Adrenal gland (tissue), 12 donors: ENCODE measurements around the gene CDC25C. TPM values are rescaled to one million over a fixed set of nuclear protein-coding genes. Genes with fewer than 3 reads are reported as not detected.

ENCODE experiments used
- DNase-seq, 7 donors: peaks; one replicate each; pipeline ENCODE4 v3.0.0-alpha.2; 2019 to 2020
- H3K27ac ChIP-seq, 5 donors: fragments of 200-600 bp; sonication (generic) in 4 of 5; 1 replicate in 3 of 5; 2 replicates in 2 of 5; pipeline versions ENCODE4 v1.5.1 to v1.8.0; 2016 to 2020; ENCODE audit warnings: mild to moderate bottlenecking in 1 of 5
- H3K27me3 ChIP-seq: fragments of 200-600 bp; 2 replicates; pipeline ENCODE4 v1.8.0; 2021
- H3K36me3 ChIP-seq, 2 donors: fragments of 200-600 bp; replicated peaks in 1 of 2; 1 replicate in 1 of 2; 2 replicates in 1 of 2; pipeline versions ENCODE4 v1.5.1 to v1.8.0; 2018 to 2022
- H3K4me1 ChIP-seq, 2 donors: fragments of 200-600 bp; replicated peaks in 1 of 2; 1 replicate in 1 of 2; 2 replicates in 1 of 2; pipeline versions ENCODE4 v1.5.1 to v1.8.0; 2018 to 2021
- H3K4me3 ChIP-seq, 4 donors: fragments of 200-600 bp; sonication (generic) in 3 of 4; one replicate each; pipeline ENCODE4 v1.5.1; 2016 to 2018
- H3K9me3 ChIP-seq, 3 donors: fragments of 200-600 bp; sonication (generic) in 1 of 3; replicated peaks in 1 of 3; 1 replicate in 2 of 3; 2 replicates in 1 of 3; pipeline versions ENCODE4 v1.5.1 to v1.8.0; 2016 to 2021
- POLR2A ChIP-seq, 2 donors: fragments of 450-650 bp; IDR thresholded peaks; one replicate each; pipeline ENCODE4 v1.6.1; 2017; ENCODE audit warnings: antibody characterized with exemption in 2 of 2, mild to moderate bottlenecking in 2 of 2, moderate library complexity in 1 of 2
- WGBS, 4 donors: extraction: QIAGEN DNeasy Blood & Tissue Kit in 2 of 4; methylation state at CpG; one replicate each; pipeline versions ENCODE4 v1.1.5 to v1.1.7; 2013 to 2017; 5-methylcytosine and 5-hydroxymethylcytosine counted together
- intact Hi-C, 2 donors: fragments of 100-400 bp; cut with DNase I; formaldehyde crosslinking; loops; one replicate each; pipeline versions ENCODE4 v1.14.1 to v1.15.0; 2022 to 2023
- polyA plus RNA-seq, 3 donors: library from polyadenylated mRNA; stranded (reverse); fragments of 200-250 nt in 2 of 3; fragments of 350-450 nt in 1 of 3; fragmentation: Illumina TruSeq in 1 of 3; extraction: RNeasy Lipid Tissue Mini Kit (QIAGEN cat#74804) in 1 of 3; gene quantifications; one replicate each; pipeline ENCODE4 v1.2.3, GENCODE V29; 2013 to 2014
- total RNA-seq, 9 donors: library from RNA; depleted of rRNA in 4 of 9; stranded (reverse); fragments of >200 nt in 4 of 9; fragments of 120-200 nt in 1 of 9; fragmentation: NEBNext Ultra II Directional in 1 of 9; extraction: Animal tissue kit (Norgen Biotek cat#: 25700) in 1 of 9; gene quantifications; one replicate each; pipeline versions ENCODE4 v1.1.0 to v1.2.4, GENCODE V29; 2013 to 2023
- TF ChIP-seq, protein P1 (sequence below), 6 experiments: fragments of 450-650 bp in 4 of 6; fragments of 200-600 bp in 2 of 6; sonication (generic) in 1 of 6; IDR thresholded peaks; 1 replicate in 5 of 6; 2 replicates in 1 of 6; pipeline versions ENCODE4 v1.5.1 to v1.8.0; 2016 to 2021; ENCODE audit warnings: antibody characterized with exemption in 6 of 6, mild to moderate bottlenecking in 2 of 6, moderate library complexity in 1 of 6
- donor health status: healthy with polysubstance abuse.
- donor health status: Bipolar disorder and iron deficiency.
- donor health status: DM: yes; HTN: yes; CAD: no.
- donor health status: DM: no; HTN: no; CAD: no.
- donor health status: DM: no; HTN: no; CAD: no.
- donor health status: DM: yes; HTN: yes; CAD: no.

Gene CDC25C
- total and polyA plus RNA-seq, 12 donors = 0.24 to 5.2 (median 0.32) TPM; not detected in 4

DNA sequence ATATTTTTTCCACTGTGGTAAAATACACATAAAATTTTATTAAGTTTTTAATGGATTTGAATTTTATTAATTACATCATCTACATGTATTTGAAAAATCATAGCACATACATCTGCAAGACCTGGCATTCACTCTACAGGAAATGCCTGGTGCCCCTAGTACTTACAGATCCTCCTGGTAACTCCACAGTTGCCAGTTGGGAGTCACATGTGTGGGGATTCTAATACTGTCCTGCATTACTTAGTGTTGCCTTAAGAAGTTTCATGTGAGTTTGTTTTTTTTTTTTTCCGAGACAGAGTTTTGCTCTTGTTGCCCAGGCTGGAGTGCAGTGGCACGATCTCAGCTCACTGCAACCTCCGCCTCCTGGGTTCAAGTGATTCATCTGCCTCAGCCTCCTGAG, 38.9 kb upstream of the CDC25C start:
- no peaks in the 10 kb centered on the region for H3K27me3 ChIP-seq
- peaks cover 0 to 31% of the 10 kb centered on the region in 2 donors for H3K4me1 ChIP-seq
- no peak overlapping the region for H3K4me3 ChIP-seq
- H3K9me3 ChIP-seq = no peaks in the 10 kb centered on the region
- intact Hi-C loops = no loop called here
- no peak overlapping the region for H3K27ac ChIP-seq
- peaks cover 0 to 21% of the 10 kb centered on the region in 2 donors for H3K36me3 ChIP-seq
- DNase-seq = no peak
- TF ChIP-seq, protein P1, sequence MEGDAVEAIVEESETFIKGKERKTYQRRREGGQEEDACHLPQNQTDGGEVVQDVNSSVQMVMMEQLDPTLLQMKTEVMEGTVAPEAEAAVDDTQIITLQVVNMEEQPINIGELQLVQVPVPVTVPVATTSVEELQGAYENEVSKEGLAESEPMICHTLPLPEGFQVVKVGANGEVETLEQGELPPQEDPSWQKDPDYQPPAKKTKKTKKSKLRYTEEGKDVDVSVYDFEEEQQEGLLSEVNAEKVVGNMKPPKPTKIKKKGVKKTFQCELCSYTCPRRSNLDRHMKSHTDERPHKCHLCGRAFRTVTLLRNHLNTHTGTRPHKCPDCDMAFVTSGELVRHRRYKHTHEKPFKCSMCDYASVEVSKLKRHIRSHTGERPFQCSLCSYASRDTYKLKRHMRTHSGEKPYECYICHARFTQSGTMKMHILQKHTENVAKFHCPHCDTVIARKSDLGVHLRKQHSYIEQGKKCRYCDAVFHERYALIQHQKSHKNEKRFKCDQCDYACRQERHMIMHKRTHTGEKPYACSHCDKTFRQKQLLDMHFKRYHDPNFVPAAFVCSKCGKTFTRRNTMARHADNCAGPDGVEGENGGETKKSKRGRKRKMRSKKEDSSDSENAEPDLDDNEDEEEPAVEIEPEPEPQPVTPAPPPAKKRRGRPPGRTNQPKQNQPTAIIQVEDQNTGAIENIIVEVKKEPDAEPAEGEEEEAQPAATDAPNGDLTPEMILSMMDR (IDR thresholded peaks at IDR 0.05) = no peak
- TF ChIP-seq POLR2A (IDR thresholded peaks at IDR 0.05) = no peak
- WGBS, 4 donors = 80 to 89% (median 80%) methylated on average over 3 of the region's 3 CpGs

DNA sequence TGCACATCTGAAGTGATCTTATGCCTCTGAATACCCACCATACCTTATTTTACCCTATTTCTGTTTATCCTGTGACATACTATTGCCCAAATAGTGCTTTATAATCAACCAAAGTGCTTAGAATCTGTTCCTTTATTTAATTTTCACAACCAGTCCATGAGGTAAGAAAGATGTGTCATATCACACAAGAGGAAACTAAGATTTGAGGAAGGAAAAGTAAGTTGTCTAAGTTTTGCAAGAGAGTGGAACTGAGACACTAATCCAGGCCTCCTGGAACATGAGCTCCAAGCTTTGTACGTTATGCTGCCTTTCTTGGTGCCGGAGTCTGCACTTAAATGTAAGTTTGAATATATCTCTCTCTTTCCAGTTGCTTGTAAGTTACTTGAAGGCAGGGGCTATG, 38.1 kb upstream of the CDC25C start:
- no peak for DNase-seq
- no peaks in the 10 kb centered on the region for H3K9me3 ChIP-seq
- peaks cover 0 to 14% of the 10 kb centered on the region in 2 donors for H3K36me3 ChIP-seq
- peak overlapping the region in 4 of 5 donors; percentile 7 to 77 (median 26) for H3K27ac ChIP-seq
- TF ChIP-seq, protein P1 (IDR thresholded peaks at IDR 0.05) = no peak
- TF ChIP-seq POLR2A (IDR thresholded peaks at IDR 0.05) = no peak
- peak overlapping the region in 1 of 4 donors; percentile 25 for H3K4me3 ChIP-seq
- intact Hi-C loops = no loop called here
- 50 to 84% (median 73%) methylated on average over 2 of the region's 2 CpGs for WGBS, 4 donors
- peaks cover 0 to 31% of the 10 kb centered on the region in 2 donors for H3K4me1 ChIP-seq
- H3K27me3 ChIP-seq = no peaks in the 10 kb centered on the region

DNA sequence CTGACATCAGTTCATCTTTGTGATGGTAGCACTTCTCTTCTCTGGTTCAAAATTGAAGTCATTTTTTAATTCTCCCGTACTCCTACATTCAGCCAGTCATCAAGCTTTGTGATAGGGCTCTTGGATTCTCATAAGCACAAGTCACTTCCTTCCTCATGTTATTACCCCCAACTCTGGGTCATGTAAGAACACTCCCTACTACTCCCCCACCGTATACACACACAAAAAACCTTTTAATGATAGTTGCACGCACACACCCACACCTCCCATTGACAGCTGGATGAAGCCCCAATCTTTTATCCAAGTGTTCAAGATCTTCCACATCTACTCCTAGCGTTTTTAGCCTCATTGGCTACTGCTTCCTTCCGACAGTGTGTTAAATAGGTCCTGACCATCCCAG, 37.7 kb upstream of the CDC25C start:
- Histone ChIP-seq H3K9me3 (no peaks in the 10 kb centered on the region), H3K27me3 (no peaks in the 10 kb centered on the region), H3K4me1 (peaks cover 0 to 31% of the 10 kb centered on the region in 2 donors), H3K27ac (peak overlapping the region in 4 of 5 donors; percentile 7 to 77 (median 26)), H3K4me3 (no peak overlapping the region), H3K36me3 (peaks cover 0 to 11% of the 10 kb centered on the region in 2 donors)
- no peak for DNase-seq
- intact Hi-C loops = no loop called here
- 75 to 82% (median 78%) methylated on average over 5 of the region's 5 CpGs for WGBS, 4 donors
- TF ChIP-seq POLR2A (IDR thresholded peaks at IDR 0.05) = no peak
- TF ChIP-seq, protein P1 (IDR thresholded peaks at IDR 0.05) = no peak

DNA sequence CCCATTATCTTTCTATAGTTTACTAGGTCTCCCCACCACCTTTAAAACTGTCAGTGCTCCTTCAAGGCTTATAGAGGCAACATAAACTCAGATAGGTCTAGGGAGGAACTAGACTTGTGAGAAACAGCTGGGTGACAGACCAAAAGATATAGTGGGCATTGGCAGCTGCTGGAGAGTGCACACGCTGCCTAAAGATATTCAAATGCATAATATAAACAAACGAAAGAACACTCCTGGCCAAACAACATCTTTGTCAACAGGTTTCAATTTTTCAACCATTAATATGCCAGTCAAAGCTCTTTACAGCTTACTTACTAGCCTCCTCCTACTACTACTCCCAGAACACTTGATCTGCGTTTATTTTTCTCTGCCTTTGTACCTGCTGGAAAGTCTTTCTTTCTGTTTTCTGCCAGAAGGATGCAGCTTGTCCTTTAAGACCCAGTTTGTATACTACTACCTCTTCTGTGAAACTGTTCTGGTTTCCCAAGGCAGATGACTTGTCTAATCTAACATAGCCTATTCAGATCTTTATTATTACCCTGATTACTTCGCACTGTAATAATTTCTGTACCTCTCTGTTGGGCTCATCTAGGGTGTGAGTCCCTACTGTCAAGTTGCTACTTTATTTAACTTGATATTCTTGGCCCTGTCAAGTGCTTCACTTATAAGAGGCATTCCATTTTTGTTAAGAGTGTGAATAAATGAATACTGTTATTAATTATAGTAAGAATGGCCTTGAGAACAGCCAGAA, 35.2 kb upstream of the CDC25C start:
- no peak overlapping the region for H3K4me3 ChIP-seq
- peaks cover 0 to 23% of the 10 kb centered on the region in 2 donors for H3K4me1 ChIP-seq
- H3K36me3 ChIP-seq = no peaks in the 10 kb centered on the region
- TF ChIP-seq, protein P1 (IDR thresholded peaks at IDR 0.05) = no peak
- no peak for TF ChIP-seq POLR2A (IDR thresholded peaks at IDR 0.05)
- no peak for DNase-seq
- intact Hi-C loops = no loop called here
- no peak overlapping the region for H3K27ac ChIP-seq
- H3K9me3 ChIP-seq = no peaks in the 10 kb centered on the region
- 70 to 79% (median 70%) methylated on average over 4 of the region's 4 CpGs for WGBS, 4 donors
- H3K27me3 ChIP-seq = no peaks in the 10 kb centered on the region
